Measurements from ENCODE around the gene MDFIC. TPM values are rescaled to one million over a fixed set of nuclear protein-coding genes. Genes with fewer than 3 reads are reported as not detected.

The MDFIC gene
- total RNA-seq, 2 experiments from 2014 or later: 25.9 to 27.1 TPM

DNA sequence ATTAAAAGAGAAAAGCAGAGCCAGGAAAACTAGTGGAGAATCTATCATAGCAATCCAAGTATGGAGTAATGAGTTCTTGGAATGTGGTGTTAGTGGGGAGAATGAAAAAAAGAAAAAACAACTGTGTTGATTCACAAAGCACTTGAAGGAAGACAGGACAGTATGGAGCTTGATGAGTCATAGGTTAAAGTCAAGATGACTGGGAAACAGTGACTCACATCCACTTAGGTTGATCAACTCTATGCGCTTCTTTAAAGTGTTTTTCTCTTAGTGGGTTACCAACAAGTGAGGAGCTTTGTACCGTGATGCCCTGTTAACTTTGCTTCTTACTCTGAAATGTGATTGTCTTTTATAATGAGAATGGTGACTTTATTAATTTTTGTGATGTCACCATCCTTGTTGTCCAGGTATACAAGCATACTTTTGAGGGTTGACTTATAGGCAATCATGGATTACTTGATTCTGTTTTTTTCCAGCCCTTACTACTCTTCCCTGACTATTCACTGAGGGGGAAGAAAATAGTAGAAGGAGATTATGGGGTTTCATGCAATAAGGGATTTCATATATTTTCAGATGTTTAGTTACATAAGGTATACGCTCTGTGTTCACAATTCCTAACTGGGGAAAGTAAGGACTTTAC is 32.1 kb upstream of the MDFIC start:
- DNase-seq (peak in 4 of 14 experiments; percentile 5 to 51 (median 28)), ATAC-seq (ENCODE audit: poor library complexity) (peak; percentile 79)
- Mint-ChIP-seq H3K4me1 (ENCODE audit: low read depth) (peaks cover 6% of the 10 kb centered on the region), H3K4me3 (no peak overlapping the region), H3K9me3 (peaks cover 3% of the 10 kb centered on the region), H3K27ac (no peak overlapping the region), H3K27me3 (no peaks in the 10 kb centered on the region), H3K36me3 (ENCODE audit: low read depth) (no peaks in the 10 kb centered on the region)
- CTCF ChIA-PET: interaction anchor here (1.0 to 1.6 kb wide), 2 partner anchors 24 to 26 kb away, joined by 3 read pairs; no protein-coding TSS in a partner anchor
- POLR2A ChIA-PET: no interaction called here
- TF ChIP-seq, protein P1, sequence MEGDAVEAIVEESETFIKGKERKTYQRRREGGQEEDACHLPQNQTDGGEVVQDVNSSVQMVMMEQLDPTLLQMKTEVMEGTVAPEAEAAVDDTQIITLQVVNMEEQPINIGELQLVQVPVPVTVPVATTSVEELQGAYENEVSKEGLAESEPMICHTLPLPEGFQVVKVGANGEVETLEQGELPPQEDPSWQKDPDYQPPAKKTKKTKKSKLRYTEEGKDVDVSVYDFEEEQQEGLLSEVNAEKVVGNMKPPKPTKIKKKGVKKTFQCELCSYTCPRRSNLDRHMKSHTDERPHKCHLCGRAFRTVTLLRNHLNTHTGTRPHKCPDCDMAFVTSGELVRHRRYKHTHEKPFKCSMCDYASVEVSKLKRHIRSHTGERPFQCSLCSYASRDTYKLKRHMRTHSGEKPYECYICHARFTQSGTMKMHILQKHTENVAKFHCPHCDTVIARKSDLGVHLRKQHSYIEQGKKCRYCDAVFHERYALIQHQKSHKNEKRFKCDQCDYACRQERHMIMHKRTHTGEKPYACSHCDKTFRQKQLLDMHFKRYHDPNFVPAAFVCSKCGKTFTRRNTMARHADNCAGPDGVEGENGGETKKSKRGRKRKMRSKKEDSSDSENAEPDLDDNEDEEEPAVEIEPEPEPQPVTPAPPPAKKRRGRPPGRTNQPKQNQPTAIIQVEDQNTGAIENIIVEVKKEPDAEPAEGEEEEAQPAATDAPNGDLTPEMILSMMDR (IDR thresholded peaks at IDR 0.05): no peak
- Histone ChIP-seq H3K36me3 (ENCODE audit: insufficient read depth, low read length) (no peaks in the 10 kb centered on the region), H3K27ac (ENCODE audit: low read depth in 1 of 2, low read length in 2 of 2) (no peak overlapping the region), H3K4me3 (ENCODE audit: low read length) (no peak overlapping the region), H3K4me1 (ENCODE audit: insufficient read depth, low read length) (no peaks in the 10 kb centered on the region), H3K9me3 (ENCODE audit: control insufficient read depth in 1 of 2, insufficient read depth in 1 of 2, low read length in 2 of 2) (no peaks in the 10 kb centered on the region), H3K27me3 (ENCODE audit: control insufficient read depth in 1 of 2, insufficient read depth in 2 of 2, low read length in 2 of 2) (no peaks in the 10 kb centered on the region)
- intact Hi-C loops (cut with DNase I, micrococcal nuclease): no loop called here

DNA sequence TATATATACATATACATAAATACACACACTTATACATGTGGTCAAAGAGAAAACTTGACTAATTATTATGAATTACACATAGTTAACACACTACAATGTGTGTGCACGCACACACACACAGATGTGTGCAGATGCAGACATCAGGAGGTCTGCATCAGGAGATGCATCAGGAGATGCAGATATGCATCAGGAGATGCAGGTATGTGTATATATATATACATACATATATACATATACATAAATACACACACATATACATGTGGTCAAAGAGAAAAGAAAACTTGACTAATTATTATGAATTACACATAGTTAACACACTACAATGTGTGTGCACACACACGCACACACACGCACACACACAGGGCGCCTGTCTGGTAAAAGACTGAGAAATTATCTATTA is 31.3 kb upstream of the MDFIC start:
- ChIA-PET POLR2A (no interaction called here), CTCF (no interaction called here)
- Mint-ChIP-seq H3K4me3 (no peak overlapping the region), H3K36me3 (ENCODE audit: low read depth) (no peaks in the 10 kb centered on the region), H3K9me3 (peaks cover 3% of the 10 kb centered on the region), H3K4me1 (ENCODE audit: low read depth) (peaks cover 6% of the 10 kb centered on the region), H3K27ac (no peak overlapping the region), H3K27me3 (no peaks in the 10 kb centered on the region)
- DNase-seq: no peak
- H3K27ac ChIP-seq (ENCODE audit: low read depth in 1 of 2, low read length in 2 of 2): no peak overlapping the region
- no peaks in the 10 kb centered on the region for H3K4me1 ChIP-seq (ENCODE audit: insufficient read depth, low read length)
- intact Hi-C loops (cut with DNase I, micrococcal nuclease): no loop called here
- TF ChIP-seq, protein P1 (IDR thresholded peaks at IDR 0.05): no peak
- H3K36me3 ChIP-seq (ENCODE audit: insufficient read depth, low read length): no peaks in the 10 kb centered on the region
- H3K4me3 ChIP-seq (ENCODE audit: low read length): no peak overlapping the region
- no peak for ATAC-seq (ENCODE audit: poor library complexity)
- no peaks in the 10 kb centered on the region for H3K9me3 ChIP-seq (ENCODE audit: control insufficient read depth in 1 of 2, insufficient read depth in 1 of 2, low read length in 2 of 2)
- H3K27me3 ChIP-seq (ENCODE audit: control insufficient read depth in 1 of 2, insufficient read depth in 2 of 2, low read length in 2 of 2): no peaks in the 10 kb centered on the region

DNA sequence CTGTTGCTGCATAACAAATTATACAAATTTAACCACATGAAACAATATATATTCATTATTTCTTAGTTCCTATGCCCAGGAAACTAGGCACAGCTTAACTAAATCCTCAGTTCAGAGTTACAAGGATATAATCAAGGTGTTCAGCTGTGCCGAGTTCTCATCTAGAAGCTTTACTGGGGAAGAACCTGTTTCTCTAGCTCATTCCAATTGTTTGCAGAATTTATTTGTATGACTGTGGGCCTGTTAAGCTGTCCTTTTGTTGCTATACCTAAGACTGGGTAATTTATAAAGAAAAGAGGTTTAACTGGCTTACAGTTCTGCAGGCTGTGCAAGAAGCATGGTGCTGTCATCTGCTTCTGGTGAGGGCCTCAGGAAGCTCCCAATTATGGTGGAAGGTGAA is 21.8 kb upstream of the MDFIC start:
- Mint-ChIP-seq H3K9me3 (no peaks in the 10 kb centered on the region), H3K36me3 (ENCODE audit: low read depth) (no peaks in the 10 kb centered on the region), H3K27ac (no peak overlapping the region), H3K4me1 (ENCODE audit: low read depth) (no peaks in the 10 kb centered on the region), H3K27me3 (no peaks in the 10 kb centered on the region), H3K4me3 (no peak overlapping the region)
- H3K27me3 ChIP-seq (ENCODE audit: control insufficient read depth in 1 of 2, insufficient read depth in 2 of 2, low read length in 2 of 2): no peaks in the 10 kb centered on the region
- H3K27ac ChIP-seq (ENCODE audit: low read depth in 1 of 2, low read length in 2 of 2): no peak overlapping the region
- POLR2A ChIA-PET: no interaction called here
- H3K4me3 ChIP-seq (ENCODE audit: low read length): no peak overlapping the region
- CTCF ChIA-PET: no interaction called here
- DNase-seq (no peak), ATAC-seq (ENCODE audit: poor library complexity) (no peak)
- H3K4me1 ChIP-seq (ENCODE audit: insufficient read depth, low read length): no peaks in the 10 kb centered on the region
- no peaks in the 10 kb centered on the region for H3K36me3 ChIP-seq (ENCODE audit: insufficient read depth, low read length)
- intact Hi-C loops (cut with DNase I, micrococcal nuclease): no loop called here
- TF ChIP-seq, protein P1 (IDR thresholded peaks at IDR 0.05): no peak
- H3K9me3 ChIP-seq (ENCODE audit: control insufficient read depth in 1 of 2, insufficient read depth in 1 of 2, low read length in 2 of 2): no peaks in the 10 kb centered on the region

All from CD4-positive, alpha-beta T cell (primary cell).